ENCODE measurements around the gene ZNF653. TPM values are rescaled to one million over a fixed set of nuclear protein-coding genes. Genes with fewer than 3 reads are reported as not detected.

Gene ZNF653
- total RNA-seq, 1 donor from 2014 or later, result 19.4 TPM

DNA sequence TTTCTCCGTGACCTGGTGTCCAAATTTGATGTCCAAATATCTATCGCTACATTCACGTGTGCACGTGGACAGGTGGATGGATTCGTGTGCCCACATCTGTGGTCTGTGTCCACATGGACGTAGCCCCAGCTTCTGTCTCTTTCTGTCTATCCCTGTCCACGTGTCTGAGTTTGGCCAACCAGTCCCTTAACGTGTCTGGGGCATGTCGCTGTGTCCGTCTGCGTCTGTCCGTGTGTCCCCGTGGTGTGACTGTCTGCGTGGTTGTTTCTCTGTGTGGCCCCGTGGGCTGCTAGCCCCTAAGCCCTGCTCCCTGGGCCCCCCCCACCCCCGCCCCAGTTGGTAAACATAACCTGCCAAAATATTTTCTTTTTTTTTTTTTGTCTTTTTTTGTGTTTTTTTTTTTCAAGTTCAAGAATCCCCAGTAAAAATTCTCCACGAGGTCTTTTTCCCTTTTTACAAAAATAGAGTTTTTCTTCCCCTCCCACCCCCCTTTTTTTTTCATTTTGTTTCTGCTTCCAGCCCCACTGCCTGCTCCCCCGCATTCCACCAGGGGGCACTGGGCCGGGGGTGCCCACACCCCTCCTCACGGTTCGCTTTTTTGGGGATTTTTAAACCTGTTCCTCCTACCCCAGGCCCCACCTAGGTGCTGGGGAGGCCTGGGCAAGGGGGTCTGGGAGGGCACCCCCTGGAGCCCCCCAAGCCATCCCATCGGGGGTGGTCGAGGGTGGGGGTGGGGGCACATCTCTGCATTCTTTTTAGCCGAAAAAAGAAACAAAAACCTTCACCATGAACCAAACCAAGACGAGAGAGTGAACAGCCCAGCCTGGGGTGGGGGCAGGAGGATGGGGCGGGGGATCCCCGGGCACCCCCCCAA lies 51.9 kb downstream of the ZNF653 start:
- Mint-ChIP-seq H3K4me1 (ENCODE audit: low read depth) (no peaks in the 10 kb centered on the region), H3K9me3 (no peaks in the 10 kb centered on the region), H3K27ac (no peak overlapping the region), H3K27me3 (ENCODE audit: low read depth) (no peaks in the 10 kb centered on the region), H3K4me3 (ENCODE audit: low read depth) (no peak overlapping the region), H3K36me3 (ENCODE audit: low read depth) (peaks cover 6% of the 10 kb centered on the region)
- no peak for DNase-seq (ENCODE audit: low spot score)
- intact Hi-C loops (cut with micrococcal nuclease), result no loop called here

DNA sequence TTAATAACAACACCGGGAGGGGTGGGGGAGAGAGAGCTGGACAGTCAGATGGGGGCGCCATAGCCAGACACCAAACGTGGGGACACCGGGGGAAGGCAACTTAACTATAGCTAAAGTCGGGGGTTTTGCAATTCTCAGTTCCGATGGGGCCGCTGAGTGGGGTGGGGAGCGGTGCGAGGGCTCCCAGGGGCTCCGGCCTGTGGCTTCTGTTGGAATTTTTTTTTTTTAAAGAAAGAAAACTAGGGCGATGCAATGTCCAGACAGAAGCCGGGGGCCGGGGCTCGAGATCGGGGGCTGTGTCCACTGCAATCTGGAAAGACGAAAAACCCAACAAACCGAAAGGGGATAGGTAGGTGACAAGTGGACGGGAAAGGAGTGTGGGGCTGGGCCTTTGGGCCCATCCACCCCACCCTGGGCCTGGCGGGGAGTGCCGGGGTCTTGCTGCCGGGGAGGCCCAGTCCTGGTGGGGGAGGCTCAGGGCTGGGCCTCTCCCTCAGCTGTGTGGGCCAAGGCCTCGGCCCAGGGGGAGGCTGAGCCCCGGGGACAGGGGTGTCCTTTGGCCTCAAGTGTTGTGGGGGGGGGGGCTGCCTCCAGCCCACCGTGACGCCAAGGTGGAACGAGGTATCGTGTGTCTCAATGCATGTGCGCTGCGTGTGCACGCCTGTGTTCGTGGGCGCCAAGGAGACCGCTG lies 52.9 kb downstream of the ZNF653 start:
- Mint-ChIP-seq H3K27ac (no peak overlapping the region), H3K27me3 (ENCODE audit: low read depth) (no peaks in the 10 kb centered on the region), H3K9me3 (no peaks in the 10 kb centered on the region), H3K36me3 (ENCODE audit: low read depth) (peaks cover 6% of the 10 kb centered on the region), H3K4me3 (ENCODE audit: low read depth) (no peak overlapping the region), H3K4me1 (ENCODE audit: low read depth) (no peaks in the 10 kb centered on the region)
- intact Hi-C loops (cut with micrococcal nuclease), result no loop called here
- no peak for DNase-seq (ENCODE audit: low spot score)

DNA sequence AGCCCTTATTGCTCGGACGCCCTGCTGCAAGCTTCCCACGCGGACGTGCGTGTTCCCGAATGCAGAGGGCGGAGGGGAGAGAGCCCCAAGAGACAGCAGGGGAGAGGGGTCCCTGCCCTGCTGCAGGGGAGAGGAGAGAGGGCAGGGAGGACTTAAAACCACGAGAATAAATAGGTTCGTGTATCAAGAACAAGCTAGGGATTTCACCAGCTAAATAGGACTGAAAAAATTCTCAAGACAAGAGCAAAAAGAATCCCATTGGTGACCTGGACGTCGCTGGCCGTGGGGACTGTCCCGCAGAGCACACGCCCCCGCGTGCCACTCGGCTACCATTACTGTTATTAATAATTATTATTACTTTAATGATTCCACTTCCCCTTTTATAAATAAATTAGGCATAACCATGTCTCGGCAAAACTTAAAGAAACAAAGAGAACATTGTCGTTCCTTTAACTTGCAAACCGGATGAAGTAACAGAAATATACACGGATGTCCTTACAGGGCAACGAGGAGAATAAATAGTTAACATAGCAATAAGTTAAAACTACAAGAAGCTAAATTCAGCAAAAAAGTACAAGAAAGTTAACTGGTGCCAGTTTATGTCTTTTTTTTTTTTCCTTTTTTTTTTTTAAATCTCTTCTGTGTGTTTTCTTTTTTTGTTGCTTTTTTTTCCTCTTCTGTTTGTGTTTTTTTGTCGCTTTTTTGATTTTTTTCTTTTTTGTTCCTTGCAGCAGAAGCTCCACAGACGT lies 53.6 kb downstream of the ZNF653 start:
- no peak overlapping the region for H3K4me3 Mint-ChIP-seq (ENCODE audit: low read depth)
- no peaks in the 10 kb centered on the region for H3K27me3 Mint-ChIP-seq (ENCODE audit: low read depth)
- no peaks in the 10 kb centered on the region for H3K9me3 Mint-ChIP-seq
- no peak overlapping the region for H3K27ac Mint-ChIP-seq
- intact Hi-C loops (cut with micrococcal nuclease), result no loop called here
- no peaks in the 10 kb centered on the region for H3K4me1 Mint-ChIP-seq (ENCODE audit: low read depth)
- DNase-seq (ENCODE audit: low spot score), result no peak
- H3K36me3 Mint-ChIP-seq (ENCODE audit: low read depth), result peaks cover 6% of the 10 kb centered on the region

DNA sequence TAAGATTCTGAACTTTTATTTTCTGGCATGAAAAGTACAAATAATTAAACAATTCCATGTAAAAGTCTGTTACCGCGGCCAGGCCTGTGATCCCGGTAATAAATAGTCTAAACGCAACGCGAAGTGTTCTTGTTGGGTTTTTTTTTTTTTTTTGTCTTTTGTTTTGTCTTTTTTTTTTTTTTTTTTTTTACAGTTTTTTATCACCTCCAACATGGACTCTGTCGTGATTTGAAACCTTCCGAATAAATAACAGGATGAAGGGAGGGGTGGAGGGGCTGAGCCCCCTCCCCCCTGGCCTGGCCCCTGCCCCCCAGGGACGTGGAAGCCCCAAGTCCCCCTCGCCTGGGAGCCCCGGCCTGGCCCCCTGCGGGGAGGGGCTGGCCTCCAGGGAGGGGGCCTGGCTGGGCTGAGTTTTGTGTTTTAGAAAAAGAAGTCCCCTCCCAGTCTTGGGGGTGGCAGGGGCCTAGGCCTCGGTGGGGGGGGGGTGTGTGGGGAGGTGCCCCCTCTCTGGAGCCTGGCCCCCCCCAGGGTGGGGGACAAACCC lies 54.2 kb downstream of the ZNF653 start:
- Mint-ChIP-seq H3K9me3 (no peaks in the 10 kb centered on the region), H3K4me3 (ENCODE audit: low read depth) (no peak overlapping the region), H3K27me3 (ENCODE audit: low read depth) (no peaks in the 10 kb centered on the region), H3K27ac (no peak overlapping the region), H3K4me1 (ENCODE audit: low read depth) (no peaks in the 10 kb centered on the region), H3K36me3 (ENCODE audit: low read depth) (peaks cover 12% of the 10 kb centered on the region)
- intact Hi-C loops (cut with micrococcal nuclease), result no loop called here
- no peak for DNase-seq (ENCODE audit: low spot score)

DNA sequence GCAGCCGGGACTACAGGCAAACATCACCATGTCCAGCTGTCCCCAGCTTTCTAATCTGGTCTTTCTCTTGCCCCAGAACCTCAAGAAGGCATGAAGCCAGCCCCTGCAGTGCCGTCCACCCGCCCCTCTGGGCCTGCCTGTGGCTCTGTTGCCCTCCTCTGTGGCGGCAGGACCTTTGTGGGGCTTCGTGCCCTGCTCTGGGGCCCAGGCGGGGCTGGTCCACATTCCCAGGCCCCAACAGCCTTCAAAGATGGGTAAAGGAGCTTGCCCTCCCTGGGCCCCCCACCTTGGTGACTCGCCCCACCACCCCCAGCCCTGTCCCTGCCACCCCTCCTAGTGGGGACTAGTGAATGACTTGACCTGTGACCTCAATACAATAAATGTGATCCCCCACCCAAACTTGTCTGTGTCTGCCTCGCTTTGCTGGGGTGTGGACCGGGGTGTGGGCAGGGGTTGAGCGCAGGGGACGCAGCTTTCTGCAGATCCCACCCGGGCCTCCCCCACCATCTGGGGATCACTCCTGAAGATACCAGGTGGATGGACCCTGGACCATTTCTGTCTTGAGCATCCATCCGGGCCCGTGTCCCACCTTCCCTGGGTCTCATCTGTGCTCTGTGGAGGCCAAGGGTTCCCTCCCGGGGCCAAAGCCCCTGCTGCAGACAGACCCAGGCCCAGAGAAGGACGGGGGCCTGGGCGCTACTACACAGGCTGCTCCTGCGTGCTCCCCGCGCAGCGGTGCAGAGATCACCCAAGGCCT lies 54.9 kb downstream of the ZNF653 start:
- Mint-ChIP-seq H3K27me3 (ENCODE audit: low read depth) (no peaks in the 10 kb centered on the region), H3K4me3 (ENCODE audit: low read depth) (no peak overlapping the region), H3K9me3 (no peaks in the 10 kb centered on the region), H3K4me1 (ENCODE audit: low read depth) (no peaks in the 10 kb centered on the region), H3K27ac (no peak overlapping the region), H3K36me3 (ENCODE audit: low read depth) (peaks cover 12% of the 10 kb centered on the region)
- no peak for DNase-seq (ENCODE audit: low spot score)
- intact Hi-C loops (cut with micrococcal nuclease), result no loop called here

DNA sequence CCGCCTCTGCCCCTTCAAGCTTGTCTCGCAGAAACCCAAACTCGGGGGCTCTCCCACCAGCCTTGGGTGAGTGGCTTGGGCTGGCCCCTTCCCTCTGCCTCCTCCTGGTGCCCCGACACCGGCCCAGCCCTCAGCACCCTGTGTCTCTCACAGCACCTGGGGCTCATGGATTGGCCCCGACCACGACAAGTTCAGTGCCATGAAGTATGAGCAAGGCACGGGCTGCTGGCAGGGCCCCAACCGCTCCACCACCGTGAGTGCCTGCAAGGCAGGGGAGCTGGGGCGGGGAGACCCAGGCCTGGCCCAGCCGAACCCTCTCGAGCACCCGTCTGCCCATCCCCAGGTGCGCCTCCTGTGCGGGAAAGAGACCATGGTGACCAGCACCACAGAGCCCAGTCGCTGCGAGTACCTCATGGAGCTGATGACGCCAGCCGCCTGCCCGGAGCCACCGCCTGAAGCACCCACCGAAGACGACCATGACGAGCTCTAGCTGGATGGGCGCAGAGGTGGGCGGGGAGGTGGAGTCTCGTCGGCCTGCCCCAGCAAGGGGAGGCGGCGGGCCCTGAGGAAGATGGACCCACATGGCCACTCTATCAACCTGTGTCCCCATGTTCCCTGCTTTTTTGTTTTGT lies 56.6 kb downstream of the ZNF653 start:
- H3K4me1 Mint-ChIP-seq (ENCODE audit: low read depth), result no peaks in the 10 kb centered on the region
- intact Hi-C loops (cut with micrococcal nuclease), result loop anchor here (5.0 kb wide), 1 partner anchor 157 kb away; no protein-coding TSS in a partner anchor
- DNase-seq (ENCODE audit: low spot score), result no peak
- H3K4me3 Mint-ChIP-seq (ENCODE audit: low read depth), result no peak overlapping the region
- no peaks in the 10 kb centered on the region for H3K9me3 Mint-ChIP-seq
- H3K36me3 Mint-ChIP-seq (ENCODE audit: low read depth), result peaks cover 27% of the 10 kb centered on the region
- no peaks in the 10 kb centered on the region for H3K27me3 Mint-ChIP-seq (ENCODE audit: low read depth)
- no peak overlapping the region for H3K27ac Mint-ChIP-seq

DNA sequence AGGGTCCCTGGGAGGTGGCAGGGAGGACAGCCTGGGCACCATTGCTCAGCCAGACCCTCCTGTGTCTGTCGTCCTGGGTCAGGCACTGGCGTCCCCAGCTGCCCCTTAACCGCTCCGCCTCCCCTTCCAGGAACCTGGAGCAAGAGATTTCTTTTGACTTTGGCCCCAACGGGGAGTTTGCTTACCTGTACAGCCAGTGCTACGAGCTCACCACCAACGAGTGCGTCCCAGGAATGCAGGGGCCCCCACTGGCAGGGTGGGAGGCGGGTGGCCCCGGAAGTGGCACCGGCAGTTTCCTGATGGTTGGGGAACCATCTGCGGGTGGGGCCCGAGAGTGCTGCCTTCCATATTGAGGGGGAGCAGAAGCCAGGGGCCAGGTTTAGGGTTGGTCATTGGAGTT lies 57.2 kb downstream of the ZNF653 start:
- DNase-seq (ENCODE audit: low spot score), result no peak
- H3K27me3 Mint-ChIP-seq (ENCODE audit: low read depth), result no peaks in the 10 kb centered on the region
- no peaks in the 10 kb centered on the region for H3K9me3 Mint-ChIP-seq
- H3K4me3 Mint-ChIP-seq (ENCODE audit: low read depth), result no peak overlapping the region
- H3K27ac Mint-ChIP-seq, result no peak overlapping the region
- intact Hi-C loops (cut with micrococcal nuclease), result loop anchor here (5.0 kb wide), 1 partner anchor 156 kb away; no protein-coding TSS in a partner anchor
- H3K36me3 Mint-ChIP-seq (ENCODE audit: low read depth), result peaks cover 29% of the 10 kb centered on the region
- no peaks in the 10 kb centered on the region for H3K4me1 Mint-ChIP-seq (ENCODE audit: low read depth)

DNA sequence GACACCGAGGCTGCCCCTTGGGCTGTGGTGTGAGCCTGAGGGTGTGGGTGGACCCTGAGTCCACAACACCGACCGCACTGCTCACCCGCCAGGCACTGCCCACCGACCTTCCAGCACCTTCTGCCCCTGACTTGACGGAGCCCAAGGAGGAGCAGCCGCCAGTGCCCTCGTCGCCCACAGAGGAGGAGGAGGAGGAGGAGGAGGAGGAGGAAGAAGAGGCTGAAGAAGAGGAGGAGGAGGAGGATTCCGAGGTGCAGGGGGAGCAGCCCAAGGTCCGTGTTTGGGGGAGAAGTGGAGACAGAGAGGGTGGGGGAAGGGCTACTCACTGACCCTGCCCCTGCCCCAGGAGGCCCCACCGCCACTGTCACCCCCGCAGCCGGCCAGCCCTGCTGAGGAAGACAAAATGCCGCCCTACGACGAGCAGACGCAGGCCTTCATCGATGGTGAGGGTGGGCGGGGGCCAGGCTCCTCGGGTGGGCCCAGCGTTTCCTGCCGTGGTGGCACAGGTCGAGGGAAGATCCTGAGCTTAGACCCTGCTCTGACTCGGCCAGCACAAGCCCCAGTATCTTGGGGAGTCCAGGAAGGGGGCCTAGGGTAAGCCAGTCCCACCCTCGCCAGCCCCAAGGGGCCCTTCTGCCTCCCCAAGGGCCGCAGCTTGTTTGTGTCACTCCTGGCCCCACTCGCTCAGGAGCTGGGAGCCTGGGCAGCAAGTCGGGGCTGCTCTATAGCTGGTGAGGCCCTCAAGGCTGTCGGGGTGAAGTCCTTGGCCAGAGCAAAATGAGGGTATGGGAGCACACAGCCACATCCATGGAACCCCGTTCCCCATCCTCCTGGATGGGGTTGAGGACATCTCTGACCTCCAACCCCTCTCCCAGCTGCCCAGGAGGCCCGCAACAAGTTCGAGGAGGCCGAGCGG lies 58.0 kb downstream of the ZNF653 start:
- DNase-seq (ENCODE audit: low spot score), result no peak
- H3K27me3 Mint-ChIP-seq (ENCODE audit: low read depth), result no peaks in the 10 kb centered on the region
- H3K4me1 Mint-ChIP-seq (ENCODE audit: low read depth), result no peaks in the 10 kb centered on the region
- H3K4me3 Mint-ChIP-seq (ENCODE audit: low read depth), result no peak overlapping the region
- peaks cover 32% of the 10 kb centered on the region for H3K36me3 Mint-ChIP-seq (ENCODE audit: low read depth)
- H3K27ac Mint-ChIP-seq, result no peak overlapping the region
- intact Hi-C loops (cut with micrococcal nuclease), result loop anchor here (5.0 kb wide), 1 partner anchor 155 kb away; no protein-coding TSS in a partner anchor
- no peaks in the 10 kb centered on the region for H3K9me3 Mint-ChIP-seq

DNA sequence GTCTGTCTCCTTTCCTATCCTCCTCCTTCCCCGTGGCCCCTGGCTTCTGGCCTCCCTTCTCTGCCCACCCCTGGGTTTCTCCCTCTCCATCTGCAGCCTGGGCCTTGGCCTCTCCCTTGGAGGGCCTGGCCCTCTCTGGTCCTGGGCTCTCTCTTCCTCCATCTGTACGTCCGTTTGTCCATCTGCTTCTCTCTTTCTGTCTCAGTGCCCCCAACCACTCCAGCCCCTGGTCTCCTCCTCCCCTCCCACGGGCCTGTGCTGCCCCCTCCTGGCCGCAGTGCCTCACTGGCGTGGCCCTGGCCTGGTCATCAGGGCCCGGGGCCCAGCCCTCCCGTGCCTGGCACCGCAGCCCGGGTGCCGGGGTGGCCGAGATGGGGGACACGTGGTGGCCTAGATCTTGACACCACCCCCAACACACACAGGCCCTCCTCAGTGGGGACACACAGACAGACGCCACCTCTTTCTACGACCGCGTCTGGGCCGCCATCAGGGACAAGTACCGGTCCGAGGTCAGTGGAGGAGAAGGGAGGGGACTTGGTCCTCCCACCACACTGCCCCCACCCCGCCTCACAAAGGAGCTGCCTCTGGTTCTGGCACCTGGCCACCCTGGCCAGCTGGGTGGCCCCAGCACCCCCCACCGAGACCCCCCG lies 58.9 kb downstream of the ZNF653 start:
- Mint-ChIP-seq H3K36me3 (ENCODE audit: low read depth) (peaks cover 38% of the 10 kb centered on the region), H3K27ac (no peak overlapping the region), H3K9me3 (no peaks in the 10 kb centered on the region), H3K27me3 (ENCODE audit: low read depth) (no peaks in the 10 kb centered on the region), H3K4me3 (ENCODE audit: low read depth) (no peak overlapping the region), H3K4me1 (ENCODE audit: low read depth) (no peaks in the 10 kb centered on the region)
- intact Hi-C loops (cut with micrococcal nuclease), result loop anchor here (5.0 kb wide), 1 partner anchor 154 kb away; no protein-coding TSS in a partner anchor
- DNase-seq (ENCODE audit: low spot score), result no peak

DNA sequence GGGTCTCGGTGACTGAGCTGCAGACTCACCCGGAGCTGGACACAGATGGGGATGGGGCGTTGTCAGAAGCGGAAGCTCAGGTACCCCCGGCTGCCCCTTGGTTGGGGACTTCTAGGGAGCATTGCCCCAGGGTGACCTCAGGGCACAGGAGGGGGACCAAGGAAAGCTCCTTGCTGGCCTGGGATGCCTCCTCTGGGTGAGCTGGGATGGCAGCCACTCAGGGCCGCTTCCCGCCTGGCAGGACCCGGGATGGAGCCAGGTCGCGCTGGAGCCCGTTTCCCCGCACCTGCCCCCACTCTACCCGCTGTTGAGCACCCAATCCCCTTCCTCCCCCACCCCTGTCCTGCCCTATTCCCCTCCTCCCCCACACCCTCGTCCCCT lies 59.4 kb downstream of the ZNF653 start:
- intact Hi-C loops (cut with micrococcal nuclease), result loop anchor here (5.0 kb wide), 1 partner anchor 154 kb away; no protein-coding TSS in a partner anchor
- Mint-ChIP-seq H3K4me3 (ENCODE audit: low read depth) (no peak overlapping the region), H3K36me3 (ENCODE audit: low read depth) (peaks cover 40% of the 10 kb centered on the region), H3K4me1 (ENCODE audit: low read depth) (no peaks in the 10 kb centered on the region), H3K9me3 (no peaks in the 10 kb centered on the region), H3K27ac (no peak overlapping the region), H3K27me3 (ENCODE audit: low read depth) (no peaks in the 10 kb centered on the region)
- no peak for DNase-seq (ENCODE audit: low spot score)
